Measurements from ENCODE around the gene SLC25A30.
"Not testable (repeated sequence)": the region's sequence is repeated elsewhere in the genome, so short reads cannot be mapped to it uniquely, and the experiment has no call there.

The SLC25A30 gene

DNA sequence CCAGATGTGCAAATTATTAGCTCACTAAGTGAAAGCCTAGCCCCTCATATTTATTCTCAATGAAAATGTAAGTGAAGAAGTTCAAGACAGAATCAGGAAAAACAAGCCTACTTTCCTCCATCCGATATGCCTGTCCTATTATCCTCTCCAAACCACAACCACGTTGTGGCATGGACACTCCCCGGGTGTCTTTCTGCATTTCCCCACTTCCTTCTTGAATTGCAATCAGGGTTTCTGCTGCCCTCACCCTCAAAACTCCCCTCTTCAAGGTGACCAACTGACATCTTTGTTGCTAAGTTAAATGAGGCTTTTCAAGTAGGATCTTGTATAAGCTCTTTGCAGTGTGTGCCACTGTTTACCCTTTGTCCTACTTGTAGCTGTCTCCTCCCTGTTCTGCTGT is 11.8 kb downstream of the SLC25A30 start:
- peaks cover 37% of the 10 kb centered on the region for H3K36me3 ChIP-seq (ENCODE audit: insufficient read depth, low read length)

DNA sequence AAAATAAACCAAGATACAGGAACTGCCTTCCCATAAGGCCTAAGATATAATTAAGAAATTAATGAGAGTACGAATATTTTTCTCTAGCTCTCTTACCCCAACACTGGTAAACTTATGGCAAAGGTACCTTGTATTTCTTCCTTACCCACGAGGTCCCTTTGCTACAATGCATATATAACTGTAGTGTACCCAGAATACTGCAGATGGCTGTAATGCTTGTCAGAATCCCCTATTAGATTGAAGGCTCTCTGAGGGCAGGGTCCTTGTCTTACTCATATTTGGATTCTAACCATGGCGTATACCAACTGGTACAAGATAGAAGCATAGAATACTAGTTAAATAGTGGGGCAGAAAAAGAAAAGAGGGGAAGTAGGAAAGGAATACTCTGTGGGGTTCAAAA is 15.1 kb downstream of the SLC25A30 start:
- H3K4me3 ChIP-seq (ENCODE audit: low read depth in 1 of 2, low read length in 2 of 2): no peak overlapping the region
- peaks cover 44% of the 10 kb centered on the region for H3K36me3 ChIP-seq (ENCODE audit: insufficient read depth, low read length)
- H3K9me3 ChIP-seq (ENCODE audit: low read length): no peaks in the 10 kb centered on the region

More for the DNA sequence above, 11.8 kb downstream of the SLC25A30 start:
- Histone ChIP-seq H3K4me3 (ENCODE audit: low read depth in 1 of 2, low read length in 2 of 2) (no peak overlapping the region), H3K27ac (ENCODE audit: low read depth, low read length) (no peak overlapping the region), H3K9me3 (ENCODE audit: low read length) (no peaks in the 10 kb centered on the region), H3K27me3 (ENCODE audit: control insufficient read depth in 1 of 2, insufficient read depth in 2 of 2, low read length in 2 of 2) (no peaks in the 10 kb centered on the region), H3K9ac (ENCODE audit: low read length) (no peak overlapping the region), H3K4me1 (ENCODE audit: insufficient read depth, low read length) (no peaks in the 10 kb centered on the region)

DNA sequence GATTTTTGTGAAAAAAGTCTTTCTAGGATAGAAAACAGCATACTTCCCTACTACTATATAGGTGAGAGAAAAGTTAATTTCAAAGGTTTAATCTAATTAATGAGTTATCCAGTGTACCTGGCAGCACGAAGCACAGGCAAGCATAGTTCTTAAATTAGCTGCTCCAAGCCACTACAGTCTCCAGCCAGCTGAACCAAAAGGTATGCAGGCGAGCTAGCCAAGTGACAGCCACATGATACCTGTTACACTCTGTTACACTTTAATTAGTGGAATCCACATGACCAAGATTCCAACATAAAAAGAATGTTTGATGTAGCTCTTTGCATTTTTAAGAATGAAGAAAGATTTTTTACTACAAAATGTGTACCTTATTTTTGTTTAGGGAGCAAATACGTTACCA is 15.5 kb downstream of the SLC25A30 start:
- Histone ChIP-seq H3K9ac (ENCODE audit: low read length) (no peak overlapping the region), H3K4me1 (ENCODE audit: insufficient read depth, low read length) (no peaks in the 10 kb centered on the region), H3K27me3 (ENCODE audit: control insufficient read depth in 1 of 2, insufficient read depth in 2 of 2, low read length in 2 of 2) (no peaks in the 10 kb centered on the region), H3K9me3 (ENCODE audit: low read length) (no peaks in the 10 kb centered on the region), H3K27ac (ENCODE audit: low read depth, low read length) (no peak overlapping the region), H3K36me3 (ENCODE audit: insufficient read depth, low read length) (peaks cover 44% of the 10 kb centered on the region), H3K4me3 (ENCODE audit: low read depth in 1 of 2, low read length in 2 of 2) (no peak overlapping the region)

More for the DNA sequence above, 15.1 kb downstream of the SLC25A30 start:
- H3K27ac ChIP-seq (ENCODE audit: low read depth, low read length): no peak overlapping the region
- H3K27me3 ChIP-seq (ENCODE audit: control insufficient read depth in 1 of 2, insufficient read depth in 2 of 2, low read length in 2 of 2): no peaks in the 10 kb centered on the region
- no peak overlapping the region for H3K9ac ChIP-seq (ENCODE audit: low read length)
- H3K4me1 ChIP-seq (ENCODE audit: insufficient read depth, low read length): no peaks in the 10 kb centered on the region

DNA sequence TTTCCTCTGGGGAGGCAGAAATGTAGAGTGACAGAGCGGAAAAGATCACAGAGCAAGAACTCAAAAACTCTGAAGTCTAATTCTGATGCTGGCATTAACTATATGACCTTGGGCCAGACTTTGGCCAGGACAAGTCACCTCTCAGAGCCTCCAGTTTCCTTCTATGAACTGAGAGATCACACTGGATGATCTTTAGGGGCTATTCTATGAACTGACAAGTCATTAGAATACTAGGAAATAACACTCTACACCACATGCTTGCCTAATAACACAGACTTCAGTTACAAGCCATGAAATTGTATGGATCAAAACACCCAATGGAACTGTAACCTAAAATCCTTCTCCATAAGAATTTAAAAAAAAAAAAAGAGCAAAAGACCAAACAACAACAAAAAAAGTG is 16.9 kb downstream of the SLC25A30 start:
- H3K4me1 ChIP-seq (ENCODE audit: insufficient read depth, low read length): no peaks in the 10 kb centered on the region
- no peak overlapping the region for H3K9ac ChIP-seq (ENCODE audit: low read length)
- no peak overlapping the region for H3K4me3 ChIP-seq (ENCODE audit: low read depth in 1 of 2, low read length in 2 of 2)
- H3K36me3 ChIP-seq (ENCODE audit: insufficient read depth, low read length): peaks cover 40% of the 10 kb centered on the region
- no peaks in the 10 kb centered on the region for H3K9me3 ChIP-seq (ENCODE audit: low read length)
- H3K27ac ChIP-seq (ENCODE audit: low read depth, low read length): no peak overlapping the region
- H3K27me3 ChIP-seq (ENCODE audit: control insufficient read depth in 1 of 2, insufficient read depth in 2 of 2, low read length in 2 of 2): no peaks in the 10 kb centered on the region

DNA sequence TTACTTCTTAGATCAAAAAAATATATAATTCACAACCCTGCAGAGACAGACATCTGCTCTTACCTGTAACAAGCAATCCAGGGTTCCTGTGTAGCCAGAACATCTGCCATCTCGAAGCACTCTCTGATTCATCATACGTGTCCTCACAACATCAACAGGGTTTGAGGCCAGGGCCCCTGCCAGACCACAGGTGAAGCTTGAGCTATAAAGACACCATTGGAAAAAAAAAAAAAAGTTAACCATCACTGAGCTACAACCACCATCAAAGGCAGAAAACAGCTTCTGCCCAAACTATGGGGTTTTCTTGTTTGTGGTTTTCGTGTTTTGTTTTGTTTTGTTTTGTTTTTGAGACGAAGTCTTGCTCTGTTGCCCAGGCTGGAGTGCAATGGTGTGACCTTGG is 19.3 kb downstream of the SLC25A30 start:
- Histone ChIP-seq H3K27ac (ENCODE audit: low read depth, low read length) (no peak overlapping the region), H3K36me3 (ENCODE audit: insufficient read depth, low read length) (peaks cover 36% of the 10 kb centered on the region), H3K4me3 (ENCODE audit: low read depth in 1 of 2, low read length in 2 of 2) (no peak overlapping the region), H3K4me1 (ENCODE audit: insufficient read depth, low read length) (no peaks in the 10 kb centered on the region), H3K27me3 (ENCODE audit: control insufficient read depth in 1 of 2, insufficient read depth in 2 of 2, low read length in 2 of 2) (no peaks in the 10 kb centered on the region), H3K9me3 (ENCODE audit: low read length) (no peaks in the 10 kb centered on the region), H3K9ac (ENCODE audit: low read length) (no peak overlapping the region)

DNA sequence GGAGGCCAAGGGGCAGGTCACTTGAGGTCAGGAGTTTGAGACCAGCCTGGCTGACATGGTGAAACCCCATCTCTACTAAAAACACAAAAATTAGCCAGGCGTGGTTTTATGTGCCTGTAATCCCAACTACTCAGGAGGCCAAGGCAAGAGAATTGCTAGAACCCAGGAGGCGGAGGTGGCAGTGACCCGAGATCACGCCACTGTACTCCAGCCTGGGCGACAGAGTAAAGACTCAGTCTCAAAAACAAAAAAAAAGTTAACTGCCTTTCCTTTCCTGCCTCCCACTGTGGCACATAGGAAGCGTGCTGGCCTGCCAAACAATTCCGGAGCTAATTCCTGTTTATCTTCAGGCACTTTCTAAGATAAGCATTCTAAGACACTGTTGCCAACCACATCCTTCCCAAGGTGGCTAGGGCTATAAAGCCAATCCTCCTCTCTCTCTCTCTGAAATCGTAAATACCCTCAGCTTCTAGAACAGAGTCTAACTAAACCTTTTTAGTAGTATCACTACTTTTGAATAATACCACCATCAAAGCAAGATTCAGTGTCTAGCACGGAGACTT is 21.6 kb downstream of the SLC25A30 start:
- Histone ChIP-seq H3K36me3 (ENCODE audit: insufficient read depth, low read length) (peaks cover 36% of the 10 kb centered on the region), H3K27ac (ENCODE audit: low read depth, low read length) (no peak overlapping the region)

DNA sequence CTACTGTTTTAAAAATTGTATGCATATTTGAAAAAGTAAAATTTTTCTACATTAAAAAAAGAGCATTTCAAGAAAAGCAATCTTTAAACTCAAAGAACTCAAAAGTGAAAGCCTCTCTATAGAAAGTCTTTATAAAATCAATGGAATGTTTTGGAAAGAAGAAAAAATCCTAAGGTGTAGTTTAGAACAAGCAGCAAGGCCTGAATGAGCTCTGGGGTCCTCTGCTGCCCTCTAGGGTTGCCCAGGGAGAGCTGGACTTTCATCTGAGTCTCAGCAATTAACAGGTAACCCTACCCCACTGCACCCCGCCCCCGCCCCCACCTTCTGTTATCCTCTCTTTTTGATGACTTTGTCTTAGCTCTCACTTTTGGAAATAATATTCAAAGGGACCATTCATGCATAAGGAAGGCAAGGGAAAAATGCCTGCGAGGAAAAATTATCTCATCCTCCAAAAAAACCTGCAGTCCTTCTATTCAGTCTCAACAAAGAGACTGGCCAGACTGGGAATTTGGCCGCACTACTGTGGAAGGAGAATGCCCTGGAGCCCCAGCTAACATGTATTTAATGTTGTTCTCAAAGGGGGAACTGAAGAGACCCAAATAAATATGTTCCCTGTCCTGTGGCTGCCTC is 24.1 kb downstream of the SLC25A30 start:
- no peak overlapping the region for H3K4me3 ChIP-seq (ENCODE audit: low read depth in 1 of 2, low read length in 2 of 2)
- no peaks in the 10 kb centered on the region for H3K9me3 ChIP-seq (ENCODE audit: low read length)
- H3K9ac ChIP-seq (ENCODE audit: low read length): no peak overlapping the region
- no peak overlapping the region for H3K27ac ChIP-seq (ENCODE audit: low read depth, low read length)
- H3K36me3 ChIP-seq (ENCODE audit: insufficient read depth, low read length): peaks cover 22% of the 10 kb centered on the region
- H3K4me1 ChIP-seq (ENCODE audit: insufficient read depth, low read length): no peaks in the 10 kb centered on the region
- no peaks in the 10 kb centered on the region for H3K27me3 ChIP-seq (ENCODE audit: control insufficient read depth in 1 of 2, insufficient read depth in 2 of 2, low read length in 2 of 2)

More for the DNA sequence above, 21.6 kb downstream of the SLC25A30 start:
- H3K9ac ChIP-seq (ENCODE audit: low read length): no peak overlapping the region
- H3K9me3 ChIP-seq (ENCODE audit: low read length): no peaks in the 10 kb centered on the region
- H3K4me3 ChIP-seq (ENCODE audit: low read depth in 1 of 2, low read length in 2 of 2): no peak overlapping the region
- no peaks in the 10 kb centered on the region for H3K27me3 ChIP-seq (ENCODE audit: control insufficient read depth in 1 of 2, insufficient read depth in 2 of 2, low read length in 2 of 2)
- no peaks in the 10 kb centered on the region for H3K4me1 ChIP-seq (ENCODE audit: insufficient read depth, low read length)

DNA sequence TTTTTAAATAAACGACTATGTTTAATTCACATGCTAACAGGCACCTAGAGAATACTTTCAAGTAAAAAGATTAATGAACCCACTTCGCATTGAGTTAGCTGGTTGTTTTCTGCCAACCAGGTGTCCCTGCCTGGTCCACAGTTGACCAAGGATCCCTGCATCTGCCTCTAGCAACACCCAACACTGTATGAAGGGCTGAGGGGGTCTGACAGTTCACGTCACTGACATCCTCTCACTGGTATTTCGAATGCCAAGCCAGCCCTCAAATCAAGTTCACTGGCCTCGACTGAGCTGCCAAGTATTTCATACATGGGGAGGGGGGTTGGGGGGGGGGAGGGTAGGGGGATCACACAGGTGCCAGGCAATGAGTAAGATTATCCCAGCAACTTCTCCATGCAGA is 25.4 kb downstream of the SLC25A30 start:
- Histone ChIP-seq H3K4me1 (ENCODE audit: insufficient read depth, low read length) (no peaks in the 10 kb centered on the region), H3K9ac (ENCODE audit: low read length) (no peak overlapping the region), H3K27me3 (ENCODE audit: control insufficient read depth in 1 of 2, insufficient read depth in 2 of 2, low read length in 2 of 2) (no peaks in the 10 kb centered on the region), H3K27ac (ENCODE audit: low read depth, low read length) (no peak overlapping the region), H3K4me3 (ENCODE audit: low read depth in 1 of 2, low read length in 2 of 2) (no peak overlapping the region), H3K36me3 (ENCODE audit: insufficient read depth, low read length) (peaks cover 18% of the 10 kb centered on the region), H3K9me3 (ENCODE audit: low read length) (no peaks in the 10 kb centered on the region)

DNA sequence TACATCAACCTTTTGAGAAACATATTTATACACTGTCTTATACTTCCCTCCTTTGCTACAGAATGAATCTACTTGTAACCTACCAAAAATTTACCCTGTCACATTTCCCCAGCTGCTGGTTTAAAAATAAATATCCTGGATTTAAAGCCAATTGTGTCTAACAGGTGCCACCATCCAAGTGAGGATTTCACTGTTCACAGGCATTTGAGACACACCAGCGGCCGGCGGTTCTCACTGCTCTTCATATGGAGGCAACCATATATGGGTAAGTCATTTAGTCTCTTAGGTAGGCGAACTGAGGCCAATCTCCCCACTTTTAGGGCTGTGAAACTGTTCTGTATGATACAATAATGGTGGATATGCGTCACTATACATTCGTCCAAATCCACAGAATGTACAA is 26.2 kb downstream of the SLC25A30 start:
- H3K36me3 ChIP-seq (ENCODE audit: insufficient read depth, low read length): peaks cover 16% of the 10 kb centered on the region
- H3K27ac ChIP-seq (ENCODE audit: low read depth, low read length): no peak overlapping the region
- no peak overlapping the region for H3K4me3 ChIP-seq (ENCODE audit: low read depth in 1 of 2, low read length in 2 of 2)
- H3K9ac ChIP-seq (ENCODE audit: low read length): no peak overlapping the region
- no peaks in the 10 kb centered on the region for H3K9me3 ChIP-seq (ENCODE audit: low read length)
- H3K27me3 ChIP-seq (ENCODE audit: control insufficient read depth in 1 of 2, insufficient read depth in 2 of 2, low read length in 2 of 2): no peaks in the 10 kb centered on the region
- H3K4me1 ChIP-seq (ENCODE audit: insufficient read depth, low read length): no peaks in the 10 kb centered on the region

DNA sequence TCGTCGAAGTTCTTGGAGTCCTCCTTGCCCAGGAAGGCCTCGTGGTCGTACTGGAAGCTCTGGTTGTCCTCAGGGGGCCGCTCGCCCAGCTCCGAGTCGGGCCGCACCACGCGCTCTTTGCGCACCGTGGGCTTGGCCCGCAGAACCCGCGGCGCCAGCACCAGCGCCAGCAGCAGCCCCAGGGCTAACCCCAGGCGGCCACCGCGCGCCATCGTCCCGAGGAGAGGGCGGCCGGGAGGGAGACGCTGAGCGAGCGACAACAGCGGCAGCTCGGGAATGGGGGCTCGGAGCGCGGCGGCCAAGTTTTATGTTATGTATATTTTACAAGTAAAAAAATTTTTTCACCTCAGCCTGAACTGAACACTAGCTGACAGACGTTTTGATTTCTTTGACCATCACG is 27.0 kb downstream of the SLC25A30 start:
- H3K9ac ChIP-seq (ENCODE audit: low read length); H3K27me3 ChIP-seq (ENCODE audit: control insufficient read depth in 1 of 2, insufficient read depth in 2 of 2, low read length in 2 of 2); H3K4me1 ChIP-seq (ENCODE audit: insufficient read depth, low read length); H3K27ac ChIP-seq (ENCODE audit: low read depth, low read length); H3K9me3 ChIP-seq (ENCODE audit: low read length); H3K4me3 ChIP-seq (ENCODE audit: low read depth in 1 of 2, low read length in 2 of 2): not testable (repeated sequence)
- peaks cover 13% of the 10 kb centered on the region for H3K36me3 ChIP-seq (ENCODE audit: insufficient read depth, low read length)

DNA sequence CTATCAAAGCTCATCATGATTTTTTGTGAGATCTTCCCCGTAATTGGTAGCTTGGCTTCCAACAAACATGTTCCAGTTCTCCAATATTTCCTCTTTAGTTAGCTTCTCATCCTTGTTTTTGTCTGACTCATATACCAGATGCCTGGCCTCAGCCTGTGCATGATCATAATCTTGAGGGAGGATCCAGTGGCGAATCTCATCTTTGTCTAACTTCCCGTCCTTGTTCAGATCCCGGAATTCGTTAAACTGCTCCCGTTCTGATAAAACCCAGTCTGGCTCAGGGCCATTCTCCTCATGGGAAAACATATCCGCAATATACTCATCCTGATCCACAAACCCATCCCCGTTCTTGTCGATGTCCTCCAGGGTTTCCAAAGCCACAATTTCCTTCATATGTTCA is 27.8 kb downstream of the SLC25A30 start:
- H3K36me3 ChIP-seq (ENCODE audit: insufficient read depth, low read length); H3K4me1 ChIP-seq (ENCODE audit: insufficient read depth, low read length); H3K27ac ChIP-seq (ENCODE audit: low read depth, low read length): not testable (repeated sequence)

DNA sequence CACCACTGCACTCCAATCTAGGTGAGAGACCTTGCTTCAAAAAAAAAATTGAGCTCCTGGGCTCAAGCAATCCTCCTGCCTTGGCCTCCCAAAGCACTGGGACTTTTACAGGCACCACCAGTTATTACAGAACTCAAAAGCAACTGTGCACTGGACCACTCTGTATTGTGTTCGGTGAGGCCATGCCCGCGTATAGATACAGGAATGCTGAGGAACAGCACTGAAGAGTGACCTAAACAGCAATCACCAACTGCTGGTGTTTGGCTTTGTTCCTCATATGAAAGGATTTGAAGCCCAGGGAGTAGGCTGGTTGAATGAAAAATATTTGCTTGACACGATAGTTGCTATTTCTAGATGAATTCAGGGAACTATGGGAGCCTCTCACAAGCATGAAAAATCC is 29.5 kb downstream of the SLC25A30 start:
- H3K36me3 ChIP-seq (ENCODE audit: insufficient read depth, low read length): no peaks in the 10 kb centered on the region
- no peak overlapping the region for H3K27ac ChIP-seq (ENCODE audit: low read depth, low read length)

More for the DNA sequence above, 27.8 kb downstream of the SLC25A30 start:
- not testable (repeated sequence) for H3K9me3 ChIP-seq (ENCODE audit: low read length); H3K4me3 ChIP-seq (ENCODE audit: low read depth in 1 of 2, low read length in 2 of 2); H3K9ac ChIP-seq (ENCODE audit: low read length); H3K27me3 ChIP-seq (ENCODE audit: control insufficient read depth in 1 of 2, insufficient read depth in 2 of 2, low read length in 2 of 2)

More for the DNA sequence above, 29.5 kb downstream of the SLC25A30 start:
- Histone ChIP-seq H3K4me3 (ENCODE audit: low read depth in 1 of 2, low read length in 2 of 2) (no peak overlapping the region), H3K4me1 (ENCODE audit: insufficient read depth, low read length) (no peaks in the 10 kb centered on the region), H3K27me3 (ENCODE audit: control insufficient read depth in 1 of 2, insufficient read depth in 2 of 2, low read length in 2 of 2) (no peaks in the 10 kb centered on the region), H3K9ac (ENCODE audit: low read length) (no peak overlapping the region), H3K9me3 (ENCODE audit: low read length) (no peaks in the 10 kb centered on the region)

All from muscle layer of colon (tissue), 2 donors.